ENCODE results near the gene RAP1GAP2.

DNA sequence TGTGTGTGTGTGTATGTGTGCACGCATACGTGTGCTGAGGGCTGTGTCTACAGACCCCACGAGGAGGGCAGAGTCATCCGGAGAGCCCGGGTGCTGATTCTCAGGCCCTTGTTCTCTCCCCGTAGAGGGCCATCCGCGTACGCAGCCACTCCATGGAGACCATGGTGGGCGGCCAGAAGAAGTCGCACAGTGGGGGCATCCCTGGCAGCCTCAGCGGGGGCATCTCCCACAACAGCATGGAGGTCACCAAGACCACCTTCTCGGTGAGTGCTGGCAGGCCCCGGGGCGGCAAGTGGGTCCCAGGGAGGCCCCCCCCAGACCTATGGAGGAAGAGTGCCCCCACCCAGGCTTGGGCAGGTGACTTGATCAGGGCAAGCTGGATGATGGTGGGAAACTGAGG, 221.7 kb downstream of the RAP1GAP2 start:
- TF ChIP-seq POLR2A (IDR thresholded peaks at IDR 0.05), result no peak
- TF ChIP-seq, protein P1, sequence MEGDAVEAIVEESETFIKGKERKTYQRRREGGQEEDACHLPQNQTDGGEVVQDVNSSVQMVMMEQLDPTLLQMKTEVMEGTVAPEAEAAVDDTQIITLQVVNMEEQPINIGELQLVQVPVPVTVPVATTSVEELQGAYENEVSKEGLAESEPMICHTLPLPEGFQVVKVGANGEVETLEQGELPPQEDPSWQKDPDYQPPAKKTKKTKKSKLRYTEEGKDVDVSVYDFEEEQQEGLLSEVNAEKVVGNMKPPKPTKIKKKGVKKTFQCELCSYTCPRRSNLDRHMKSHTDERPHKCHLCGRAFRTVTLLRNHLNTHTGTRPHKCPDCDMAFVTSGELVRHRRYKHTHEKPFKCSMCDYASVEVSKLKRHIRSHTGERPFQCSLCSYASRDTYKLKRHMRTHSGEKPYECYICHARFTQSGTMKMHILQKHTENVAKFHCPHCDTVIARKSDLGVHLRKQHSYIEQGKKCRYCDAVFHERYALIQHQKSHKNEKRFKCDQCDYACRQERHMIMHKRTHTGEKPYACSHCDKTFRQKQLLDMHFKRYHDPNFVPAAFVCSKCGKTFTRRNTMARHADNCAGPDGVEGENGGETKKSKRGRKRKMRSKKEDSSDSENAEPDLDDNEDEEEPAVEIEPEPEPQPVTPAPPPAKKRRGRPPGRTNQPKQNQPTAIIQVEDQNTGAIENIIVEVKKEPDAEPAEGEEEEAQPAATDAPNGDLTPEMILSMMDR (IDR thresholded peaks at IDR 0.05), result no peak

All from heart left ventricle (tissue), 13 donors.